ENCODE measurements around the gene SCAMP2. TPM values are rescaled to one million over a fixed set of nuclear protein-coding genes. Genes with fewer than 3 reads are reported as not detected.

SCAMP2 gene
- total and polyA plus RNA-seq, 2 of the 13 experiments (the other 11 are each of a cell fraction or from before 2014, with no cell fraction given): 34.8 to 121 TPM

DNA sequence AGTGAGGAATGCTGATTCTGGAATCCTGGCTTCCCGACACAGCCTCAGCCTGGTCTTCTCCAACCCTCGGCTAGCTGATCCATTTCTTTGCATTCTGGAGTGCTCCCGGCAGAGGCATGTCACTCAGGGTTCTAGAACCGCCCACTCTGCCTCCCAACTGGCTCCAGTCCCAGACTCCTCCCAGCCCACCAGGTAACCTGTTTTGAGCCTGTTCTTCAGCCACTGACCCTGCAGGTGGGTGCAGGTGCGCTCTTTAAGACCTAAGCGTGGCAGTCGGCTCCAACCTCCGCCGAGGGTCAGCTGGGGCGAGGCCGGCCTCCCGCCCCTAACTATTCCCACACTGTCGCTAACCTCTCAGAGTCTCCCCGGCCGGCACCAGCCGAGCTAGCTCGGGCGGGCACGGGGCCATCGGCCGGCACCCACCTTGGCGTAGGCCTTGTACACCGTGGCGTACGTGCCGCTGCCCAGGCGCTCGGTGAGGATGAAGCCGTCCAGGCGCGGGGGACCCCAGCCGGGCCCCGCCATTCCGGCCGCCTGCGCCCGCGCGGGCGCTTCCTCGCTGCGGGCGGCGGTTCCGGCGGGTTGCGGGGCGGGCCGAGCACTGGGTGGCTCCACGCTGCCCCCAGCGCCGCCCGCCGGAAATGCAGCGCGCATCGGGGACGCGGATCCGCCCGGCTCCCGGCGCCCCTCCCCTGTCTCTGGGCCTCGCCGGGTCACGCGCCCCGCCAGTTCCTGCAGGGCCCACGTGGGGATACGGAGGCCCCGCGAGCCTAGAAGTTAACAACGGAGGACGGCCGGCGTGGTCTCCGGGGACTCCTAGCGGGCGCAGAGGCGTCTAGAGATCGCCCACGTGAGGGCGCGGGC, 30.4 kb downstream of the SCAMP2 start, which contains the start of gene ULK3 (continued):
- TF ChIP-seq KLF12 (CRISPR knock-in tag; IDR thresholded peaks at IDR 0.05; ENCODE audit: borderline replicate concordance) (no peak), ZNF816 (CRISPR knock-in tag; IDR thresholded peaks at IDR 0.05; ENCODE audit: borderline replicate concordance) (no peak), BHLHE40 (IDR thresholded peaks at IDR 0.05; ENCODE audit: low read length) (peak; percentile 61), RBM22 (optimal IDR thresholded peaks at IDR 0.05; ENCODE audit: low read length) (peak; percentile 77), PRMT3 (CRISPR knock-in tag; IDR thresholded peaks at IDR 0.05; ENCODE audit: borderline replicate concordance, low read depth) (no peak), FOXK1 (CRISPR knock-in tag; IDR thresholded peaks at IDR 0.05; ENCODE audit: borderline replicate concordance, low read depth) (no peak), ZNF446 (CRISPR knock-in tag; IDR thresholded peaks at IDR 0.05) (no peak; the same call in 1 of the 2 replicates), ZNF720 (CRISPR knock-in tag; IDR thresholded peaks at IDR 0.05) (no peak), ZNF234 (CRISPR knock-in tag; conservative IDR thresholded peaks at IDR 0.05) (0 out of 2 replicates have a peak, but pooled peaks have one; percentile 57), ZBTB8A (CRISPR knock-in tag; IDR thresholded peaks at IDR 0.05; ENCODE audit: borderline replicate concordance, low read depth) (no peak), MAF1 (CRISPR knock-in tag; IDR thresholded peaks at IDR 0.05; ENCODE audit: borderline replicate concordance) (no peak), FOXK2 (IDR thresholded peaks at IDR 0.05) (no peak), CREM (IDR thresholded peaks at IDR 0.05) (no peak), CREM (CRISPR knock-in tag; IDR thresholded peaks at IDR 0.05) (no peak), SRF (IDR thresholded peaks at IDR 0.05; ENCODE audit: low read depth, low read length) (no peak), TARDBP (CRISPR knock-in tag; IDR thresholded peaks at IDR 0.05) (peak; percentile 13; the same call in 1 of the 2 replicates), ZNF598 (CRISPR knock-in tag; IDR thresholded peaks at IDR 0.05; ENCODE audit: borderline replicate concordance) (no peak)
- TF ChIP-seq, protein P1, sequence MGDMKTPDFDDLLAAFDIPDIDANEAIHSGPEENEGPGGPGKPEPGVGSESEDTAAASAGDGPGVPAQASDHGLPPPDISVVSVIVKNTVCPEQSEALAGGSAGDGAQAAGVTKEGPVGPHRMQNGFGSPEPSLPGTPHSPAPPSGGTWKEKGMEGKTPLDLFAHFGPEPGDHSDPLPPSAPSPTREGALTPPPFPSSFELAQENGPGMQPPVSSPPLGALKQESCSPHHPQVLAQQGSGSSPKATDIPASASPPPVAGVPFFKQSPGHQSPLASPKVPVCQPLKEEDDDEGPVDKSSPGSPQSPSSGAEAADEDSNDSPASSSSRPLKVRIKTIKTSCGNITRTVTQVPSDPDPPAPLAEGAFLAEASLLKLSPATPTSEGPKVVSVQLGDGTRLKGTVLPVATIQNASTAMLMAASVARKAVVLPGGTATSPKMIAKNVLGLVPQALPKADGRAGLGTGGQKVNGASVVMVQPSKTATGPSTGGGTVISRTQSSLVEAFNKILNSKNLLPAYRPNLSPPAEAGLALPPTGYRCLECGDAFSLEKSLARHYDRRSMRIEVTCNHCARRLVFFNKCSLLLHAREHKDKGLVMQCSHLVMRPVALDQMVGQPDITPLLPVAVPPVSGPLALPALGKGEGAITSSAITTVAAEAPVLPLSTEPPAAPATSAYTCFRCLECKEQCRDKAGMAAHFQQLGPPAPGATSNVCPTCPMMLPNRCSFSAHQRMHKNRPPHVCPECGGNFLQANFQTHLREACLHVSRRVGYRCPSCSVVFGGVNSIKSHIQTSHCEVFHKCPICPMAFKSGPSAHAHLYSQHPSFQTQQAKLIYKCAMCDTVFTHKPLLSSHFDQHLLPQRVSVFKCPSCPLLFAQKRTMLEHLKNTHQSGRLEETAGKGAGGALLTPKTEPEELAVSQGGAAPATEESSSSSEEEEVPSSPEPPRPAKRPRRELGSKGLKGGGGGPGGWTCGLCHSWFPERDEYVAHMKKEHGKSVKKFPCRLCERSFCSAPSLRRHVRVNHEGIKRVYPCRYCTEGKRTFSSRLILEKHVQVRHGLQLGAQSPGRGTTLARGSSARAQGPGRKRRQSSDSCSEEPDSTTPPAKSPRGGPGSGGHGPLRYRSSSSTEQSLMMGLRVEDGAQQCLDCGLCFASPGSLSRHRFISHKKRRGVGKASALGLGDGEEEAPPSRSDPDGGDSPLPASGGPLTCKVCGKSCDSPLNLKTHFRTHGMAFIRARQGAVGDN (CRISPR knock-in tag; IDR thresholded peaks at IDR 0.05): peak; percentile 94
- TF ChIP-seq, protein P2, sequence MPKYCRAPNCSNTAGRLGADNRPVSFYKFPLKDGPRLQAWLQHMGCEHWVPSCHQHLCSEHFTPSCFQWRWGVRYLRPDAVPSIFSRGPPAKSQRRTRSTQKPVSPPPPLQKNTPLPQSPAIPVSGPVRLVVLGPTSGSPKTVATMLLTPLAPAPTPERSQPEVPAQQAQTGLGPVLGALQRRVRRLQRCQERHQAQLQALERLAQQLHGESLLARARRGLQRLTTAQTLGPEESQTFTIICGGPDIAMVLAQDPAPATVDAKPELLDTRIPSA (CRISPR knock-in tag; IDR thresholded peaks at IDR 0.05; ENCODE audit: borderline replicate concordance): no peak
- TF ChIP-seq, protein P3, sequence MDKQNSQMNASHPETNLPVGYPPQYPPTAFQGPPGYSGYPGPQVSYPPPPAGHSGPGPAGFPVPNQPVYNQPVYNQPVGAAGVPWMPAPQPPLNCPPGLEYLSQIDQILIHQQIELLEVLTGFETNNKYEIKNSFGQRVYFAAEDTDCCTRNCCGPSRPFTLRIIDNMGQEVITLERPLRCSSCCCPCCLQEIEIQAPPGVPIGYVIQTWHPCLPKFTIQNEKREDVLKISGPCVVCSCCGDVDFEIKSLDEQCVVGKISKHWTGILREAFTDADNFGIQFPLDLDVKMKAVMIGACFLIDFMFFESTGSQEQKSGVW (CRISPR knock-in tag; IDR thresholded peaks at IDR 0.05; ENCODE audit: borderline replicate concordance): no peak
- TF ChIP-seq, protein P4, sequence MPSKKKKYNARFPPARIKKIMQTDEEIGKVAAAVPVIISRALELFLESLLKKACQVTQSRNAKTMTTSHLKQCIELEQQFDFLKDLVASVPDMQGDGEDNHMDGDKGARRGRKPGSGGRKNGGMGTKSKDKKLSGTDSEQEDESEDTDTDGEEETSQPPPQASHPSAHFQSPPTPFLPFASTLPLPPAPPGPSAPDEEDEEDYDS (CRISPR knock-in tag; IDR thresholded peaks at IDR 0.05): no peak; the same call in 1 of the 2 replicates
- TF ChIP-seq, protein P5, sequence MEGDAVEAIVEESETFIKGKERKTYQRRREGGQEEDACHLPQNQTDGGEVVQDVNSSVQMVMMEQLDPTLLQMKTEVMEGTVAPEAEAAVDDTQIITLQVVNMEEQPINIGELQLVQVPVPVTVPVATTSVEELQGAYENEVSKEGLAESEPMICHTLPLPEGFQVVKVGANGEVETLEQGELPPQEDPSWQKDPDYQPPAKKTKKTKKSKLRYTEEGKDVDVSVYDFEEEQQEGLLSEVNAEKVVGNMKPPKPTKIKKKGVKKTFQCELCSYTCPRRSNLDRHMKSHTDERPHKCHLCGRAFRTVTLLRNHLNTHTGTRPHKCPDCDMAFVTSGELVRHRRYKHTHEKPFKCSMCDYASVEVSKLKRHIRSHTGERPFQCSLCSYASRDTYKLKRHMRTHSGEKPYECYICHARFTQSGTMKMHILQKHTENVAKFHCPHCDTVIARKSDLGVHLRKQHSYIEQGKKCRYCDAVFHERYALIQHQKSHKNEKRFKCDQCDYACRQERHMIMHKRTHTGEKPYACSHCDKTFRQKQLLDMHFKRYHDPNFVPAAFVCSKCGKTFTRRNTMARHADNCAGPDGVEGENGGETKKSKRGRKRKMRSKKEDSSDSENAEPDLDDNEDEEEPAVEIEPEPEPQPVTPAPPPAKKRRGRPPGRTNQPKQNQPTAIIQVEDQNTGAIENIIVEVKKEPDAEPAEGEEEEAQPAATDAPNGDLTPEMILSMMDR (CRISPR knock-in tag; IDR thresholded peaks at IDR 0.05): peak; percentile 74

Measured in HepG2 (cell line).